Uterus (tissue), 4 donors: ENCODE results near the gene TM9SF1. TPM values are rescaled to one million over a fixed set of nuclear protein-coding genes. Genes with fewer than 3 reads are reported as not detected.

Experiments
- DNase-seq, 2 donors: peaks; one replicate each; pipeline ENCODE4 v3.0.0-alpha.2; 2019 to 2020
- H3K27ac ChIP-seq, 2 donors: fragments of 200-600 bp; sonication (generic); 1 replicate in 1 of 2; 2 replicates in 1 of 2; pipeline ENCODE4 v1.5.1; 2016 to 2018
- H3K27me3 ChIP-seq, 2 donors: fragments of 200-600 bp; sonication (generic); one replicate each; pipeline ENCODE4 v1.5.1; 2018 to 2019; ENCODE audit warnings: control low read depth in 1 of 2
- H3K36me3 ChIP-seq, 2 donors: fragments of 200-600 bp; sonication (generic); one replicate each; pipeline ENCODE4 v1.5.1; 2019; ENCODE audit warnings: control low read depth in 1 of 2
- H3K4me1 ChIP-seq, 2 donors: fragments of 200-600 bp; sonication (generic); one replicate each; pipeline ENCODE4 v1.5.1; 2018 to 2019; ENCODE audit warnings: control low read depth in 1 of 2
- H3K4me3 ChIP-seq, 2 donors: fragments of 200-600 bp; sonication (generic); 1 replicate in 1 of 2; 2 replicates in 1 of 2; pipeline ENCODE4 v1.5.1; 2018 to 2019; ENCODE audit warnings: mild to moderate bottlenecking in 1 of 2
- H3K9me3 ChIP-seq, 2 donors: fragments of 200-600 bp; sonication (generic); one replicate each; pipeline ENCODE4 v1.5.1; 2019; ENCODE audit warnings: control low read depth in 1 of 2
- CTCF ChIP-seq, 4 experiments: fragments of 200-600 bp in 2 of 4; fragments of 450-650 bp in 2 of 4; sonication (generic) in 2 of 4; IDR thresholded peaks; one replicate each; pipeline ENCODE4 v1.5.1; 2016 to 2019; ENCODE audit warnings: antibody characterized with exemption in 4 of 4, mild to moderate bottlenecking in 2 of 4, moderate library complexity in 1 of 4
- POLR2A ChIP-seq, 2 donors: fragments of 450-650 bp; IDR thresholded peaks; one replicate each; pipeline ENCODE4 v1.6.1; 2016; ENCODE audit warnings: antibody characterized with exemption in 2 of 2, mild to moderate bottlenecking in 1 of 2, moderate library complexity in 1 of 2
- intact Hi-C: fragments of 100-400 bp; cut with DNase I; formaldehyde crosslinking; loops from one replicate; pipeline ENCODE4 v1.15.1; 2023; ENCODE audit warnings: low total_unique reads
- total RNA-seq, 4 donors: library from RNA; depleted of rRNA in 3 of 4; stranded (reverse); fragments of >200 nt in 3 of 4; gene quantifications; one replicate each; pipeline versions ENCODE4 v1.1.0 to v1.2.4, GENCODE V29; 2014 to 2023
- donor health status: DM: yes; HTN: yes; CAD: no.

The TM9SF1 gene
- total RNA-seq, 4 donors from 2014 or later = 31.2 to 79.8 (median 52.4) TPM

GRCh38 chr14:24146453-24146977 is 48.7 kb downstream of the TM9SF1 start, which contains the start of gene PSME2:
TSS of gene PSME2 (minus strand) at chr14:24146610. CDS start at chr14:24146581, 29 bp downstream.
- TF ChIP-seq POLR2A (IDR thresholded peaks at IDR 0.05) (peak; percentile 13 to 46), CTCF (IDR thresholded peaks at IDR 0.05) (no peak)
- intact Hi-C loops = no loop called here

GRCh38 chr14:24145690-24146452 is 49.4 kb downstream of the TM9SF1 start:
- H3K4me1 ChIP-seq = peaks cover 4 to 6% of the 10 kb centered on the region in 2 donors
- intact Hi-C loops = no loop called here
- no peaks in the 10 kb centered on the region for H3K36me3 ChIP-seq
- DNase-seq = no peak
- H3K9me3 ChIP-seq = no peaks in the 10 kb centered on the region
- peak overlapping the region; percentile 90 to 92 for H3K27ac ChIP-seq
- no peak for TF ChIP-seq POLR2A (IDR thresholded peaks at IDR 0.05)
- TF ChIP-seq CTCF (IDR thresholded peaks at IDR 0.05) = no peak
- H3K4me3 ChIP-seq = peak overlapping the region; percentile 84 to 95
- no peaks in the 10 kb centered on the region for H3K27me3 ChIP-seq

More at GRCh38 chr14:24146453-24146977, 48.7 kb downstream of the TM9SF1 start, which contains the start of gene PSME2:
- peaks cover 4 to 6% of the 10 kb centered on the region in 2 donors for H3K4me1 ChIP-seq
- peak within 1 kb of the TSS; percentile 90 to 92 for H3K27ac ChIP-seq
- DNase-seq = peak; percentile 94
- no peaks in the 10 kb centered on the region for H3K36me3 ChIP-seq
- H3K9me3 ChIP-seq = no peaks in the 10 kb centered on the region
- H3K27me3 ChIP-seq = no peaks in the 10 kb centered on the region
- peak within 1 kb of the TSS; percentile 84 to 95 for H3K4me3 ChIP-seq

- no peaks in the 10 kb centered on the region for H3K27me3 ChIP-seq
- no peaks in the 10 kb centered on the region for H3K36me3 ChIP-seq
- TF ChIP-seq CTCF (IDR thresholded peaks at IDR 0.05) (no peak), POLR2A (IDR thresholded peaks at IDR 0.05) (no peak)
- H3K9me3 ChIP-seq = no peaks in the 10 kb centered on the region
- peaks cover 4 to 6% of the 10 kb centered on the region in 2 donors for H3K4me1 ChIP-seq
- no peak overlapping the region for H3K4me3 ChIP-seq
- DNase-seq = no peak
- intact Hi-C loops = no loop called here
- H3K27ac ChIP-seq = peak overlapping the region; percentile 90 to 92
Observed at GRCh38 chr14:24145219-24145618, 50.0 kb downstream of the TM9SF1 start.

GRCh38 chr14:24144451-24144850 is 50.8 kb downstream of the TM9SF1 start:
- no peaks in the 10 kb centered on the region for H3K36me3 ChIP-seq
- H3K27ac ChIP-seq = no peak overlapping the region
- no peak for DNase-seq
- no peak overlapping the region for H3K4me3 ChIP-seq
- no peaks in the 10 kb centered on the region for H3K9me3 ChIP-seq
- no peaks in the 10 kb centered on the region for H3K27me3 ChIP-seq
- H3K4me1 ChIP-seq = peaks cover 6 to 8% of the 10 kb centered on the region in 2 donors
- intact Hi-C loops = no loop called here
- TF ChIP-seq POLR2A (IDR thresholded peaks at IDR 0.05) = no peak
- no peak for TF ChIP-seq CTCF (IDR thresholded peaks at IDR 0.05)

- Histone ChIP-seq H3K27ac (no peak overlapping the region), H3K4me1 (peaks cover 6 to 8% of the 10 kb centered on the region in 2 donors), H3K36me3 (no peaks in the 10 kb centered on the region), H3K27me3 (no peaks in the 10 kb centered on the region), H3K4me3 (no peak overlapping the region), H3K9me3 (no peaks in the 10 kb centered on the region)
- no peak for DNase-seq
- TF ChIP-seq POLR2A (IDR thresholded peaks at IDR 0.05) (no peak), CTCF (IDR thresholded peaks at IDR 0.05) (no peak)
- intact Hi-C loops = no loop called here
Observed at GRCh38 chr14:24143511-24143910, 51.7 kb downstream of the TM9SF1 start.
